ENCODE results near the gene TBC1D7. TPM values are rescaled to one million over a fixed set of nuclear protein-coding genes. Genes with fewer than 3 reads are reported as not detected.

TBC1D7 gene
- total RNA-seq, 4 donors from 2014 or later = 4.4 to 23.6 (median 12.5) TPM; not detected in 1

- H3K27ac ChIP-seq = no peak overlapping the region
- H3K4me3 ChIP-seq = no peak overlapping the region
- intact Hi-C loops (cut with DNase I; ENCODE audit: low total_unique reads) = no loop called here
- DNase-seq = no peak
- no peaks in the 10 kb centered on the region for H3K4me1 ChIP-seq
- no peak for TF ChIP-seq CTCF (IDR thresholded peaks at IDR 0.05)
- H3K9me3 ChIP-seq = peaks cover 0 to 7% of the 10 kb centered on the region in 2 donors
- H3K36me3 ChIP-seq = no peaks in the 10 kb centered on the region
- no peaks in the 10 kb centered on the region for H3K27me3 ChIP-seq
These were observed 43.7 kb downstream of the TBC1D7 start for GRCh38 chr6:13284646-13285045.

GRCh38 chr6:13283331-13283730 lies 45.0 kb downstream of the TBC1D7 start:
- TF ChIP-seq CTCF (IDR thresholded peaks at IDR 0.05) (no peak), POLR2A (IDR thresholded peaks at IDR 0.05) (no peak)
- Histone ChIP-seq H3K36me3 (no peaks in the 10 kb centered on the region), H3K27ac (no peak overlapping the region), H3K4me3 (no peak overlapping the region), H3K4me1 (no peaks in the 10 kb centered on the region), H3K27me3 (no peaks in the 10 kb centered on the region), H3K9me3 (peaks cover 0 to 7% of the 10 kb centered on the region in 2 donors)
- intact Hi-C loops (cut with DNase I; ENCODE audit: low total_unique reads) = no loop called here
- DNase-seq = no peak

- intact Hi-C loops (cut with DNase I; ENCODE audit: low total_unique reads) = no loop called here
- H3K36me3 ChIP-seq = no peaks in the 10 kb centered on the region
- no peaks in the 10 kb centered on the region for H3K27me3 ChIP-seq
- DNase-seq = no peak
- H3K27ac ChIP-seq = no peak overlapping the region
- no peaks in the 10 kb centered on the region for H3K4me1 ChIP-seq
- no peak overlapping the region for H3K4me3 ChIP-seq
- H3K9me3 ChIP-seq = peaks cover 0 to 7% of the 10 kb centered on the region in 2 donors
- no peak for TF ChIP-seq POLR2A (IDR thresholded peaks at IDR 0.05)
- TF ChIP-seq CTCF (IDR thresholded peaks at IDR 0.05) = no peak
These were observed 45.8 kb downstream of the TBC1D7 start for GRCh38 chr6:13282393-13283069.

- TF ChIP-seq POLR2A (IDR thresholded peaks at IDR 0.05) = no peak
- TF ChIP-seq CTCF (IDR thresholded peaks at IDR 0.05) = no peak
- Histone ChIP-seq H3K4me3 (no peak overlapping the region), H3K27me3 (no peaks in the 10 kb centered on the region), H3K27ac (no peak overlapping the region), H3K9me3 (peaks cover 0 to 1% of the 10 kb centered on the region in 2 donors), H3K4me1 (no peaks in the 10 kb centered on the region), H3K36me3 (no peaks in the 10 kb centered on the region)
- intact Hi-C loops (cut with DNase I; ENCODE audit: low total_unique reads) = no loop called here
- no peak for DNase-seq
These were observed 46.7 kb downstream of the TBC1D7 start for GRCh38 chr6:13281686-13282085.

- no peak for DNase-seq
These were observed 48.1 kb downstream of the TBC1D7 start for GRCh38 chr6:13280254-13280653.

More at GRCh38 chr6:13280254-13280653, 48.1 kb downstream of the TBC1D7 start:
- Histone ChIP-seq H3K9me3 (no peaks in the 10 kb centered on the region), H3K4me3 (no peak overlapping the region), H3K27me3 (no peaks in the 10 kb centered on the region), H3K4me1 (no peaks in the 10 kb centered on the region), H3K27ac (no peak overlapping the region), H3K36me3 (no peaks in the 10 kb centered on the region)
- TF ChIP-seq CTCF (IDR thresholded peaks at IDR 0.05) (no peak), POLR2A (IDR thresholded peaks at IDR 0.05) (no peak)
- intact Hi-C loops (cut with DNase I; ENCODE audit: low total_unique reads) = no loop called here

Data from uterus (tissue), 4 donors.